Ishikawa (cell line): ENCODE results near the gene FCRLB.
A peak's percentile ranks its signal among the peaks of the same experiment; 100 is the strongest.

Experiments used
- CREB1 ChIP-seq: IDR thresholded peaks from 2 replicates; pipeline ENCODE4 v1.6.1; 2012; ENCODE audit warnings: low read depth
- EP300 ChIP-seq: IDR thresholded peaks from 2 replicates; pipeline ENCODE4 v1.6.1; 2012; ENCODE audit warnings: borderline replicate concordance
- NFIC ChIP-seq: IDR thresholded peaks from 2 replicates; pipeline ENCODE4 v1.6.1; 2012
- RAD21 ChIP-seq: IDR thresholded peaks from 2 replicates; pipeline ENCODE4 v1.6.1; 2012; ENCODE audit warnings: low read depth
- REST ChIP-seq: IDR thresholded peaks from 2 replicates; pipeline ENCODE4 v1.6.1; 2012; ENCODE audit warnings: low read depth, mild to moderate bottlenecking
- TAF1 ChIP-seq: IDR thresholded peaks from 2 replicates; pipeline ENCODE4 v1.6.1; 2012; ENCODE audit warnings: low read depth, mild to moderate bottlenecking
- YY1 ChIP-seq: IDR thresholded peaks from 2 replicates; pipeline ENCODE4 v1.6.1; 2012; ENCODE audit warnings: low read depth
- TF ChIP-seq, protein P1 (sequence below): IDR thresholded peaks from 2 replicates; pipeline ENCODE4 v1.6.1; 2012

- peak; percentile 83 for TF ChIP-seq REST
- TF ChIP-seq RAD21, result no peak
- TF ChIP-seq NFIC, result no peak
- no peak for TF ChIP-seq YY1
- no peak for TF ChIP-seq EP300
- TF ChIP-seq CREB1, result no peak
- TF ChIP-seq TAF1, result no peak
- TF ChIP-seq, protein P1, sequence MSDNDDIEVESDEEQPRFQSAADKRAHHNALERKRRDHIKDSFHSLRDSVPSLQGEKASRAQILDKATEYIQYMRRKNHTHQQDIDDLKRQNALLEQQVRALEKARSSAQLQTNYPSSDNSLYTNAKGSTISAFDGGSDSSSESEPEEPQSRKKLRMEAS, result peak; percentile 16; the same call in 1 of the 2 replicates
Observed at GRCh38 chr1:161723459-161724141, 2.3 kb downstream of the FCRLB start.
